ENCODE results near the gene NIPAL3.

NIPAL3 gene

GRCh38 chr1:24415334-24415909, at the start of gene NIPAL3:
TSS of gene NIPAL3 (plus strand) at chr1:24415802. CDS start at chr1:24419548, 3,746 bp downstream.
- peak; percentile 97 to 98 for DNase-seq

- no peak for DNase-seq
Measured at GRCh38 chr1:24366707-24367106, 48.9 kb upstream of the NIPAL3 start.

DNA sequence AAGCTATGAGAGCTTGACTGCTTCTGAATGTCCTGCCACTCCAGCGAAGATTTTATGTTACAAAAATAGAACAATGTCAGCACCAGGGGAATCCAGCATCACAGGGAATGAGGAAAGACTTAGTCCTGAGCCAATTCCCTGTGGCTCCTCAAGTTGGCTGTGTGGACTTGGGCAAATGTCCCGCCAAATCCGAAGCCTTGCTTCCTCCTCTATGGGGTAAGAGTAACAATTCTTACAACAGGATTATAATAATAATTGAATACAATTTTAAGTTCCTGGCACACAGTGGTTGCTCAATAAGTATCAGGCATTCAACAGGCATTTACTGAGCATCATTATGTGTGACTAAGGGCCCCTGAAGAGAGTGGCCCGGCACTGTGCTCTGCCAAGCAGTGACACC, 46.4 kb upstream of the NIPAL3 start:
- DNase-seq = no peak

DNA sequence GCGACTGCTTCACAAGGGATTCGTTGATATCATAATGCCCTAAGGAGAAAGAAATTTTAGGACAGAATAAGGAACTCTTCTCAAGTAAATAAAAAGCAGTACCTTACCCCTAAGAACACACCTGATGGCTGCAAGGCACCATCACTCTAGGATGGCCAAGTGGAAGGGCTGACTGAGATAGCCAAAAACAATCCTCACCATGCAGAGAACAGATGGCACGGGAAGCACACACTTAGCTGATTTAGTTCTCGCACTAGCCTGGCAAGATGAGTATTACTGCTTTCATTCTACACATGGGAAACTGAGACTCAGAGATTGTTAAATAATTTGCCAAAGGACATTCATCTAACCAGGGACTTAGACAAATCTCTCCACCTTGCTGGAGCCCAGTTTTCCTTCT, 45.8 kb upstream of the NIPAL3 start:
- DNase-seq = no peak

DNA sequence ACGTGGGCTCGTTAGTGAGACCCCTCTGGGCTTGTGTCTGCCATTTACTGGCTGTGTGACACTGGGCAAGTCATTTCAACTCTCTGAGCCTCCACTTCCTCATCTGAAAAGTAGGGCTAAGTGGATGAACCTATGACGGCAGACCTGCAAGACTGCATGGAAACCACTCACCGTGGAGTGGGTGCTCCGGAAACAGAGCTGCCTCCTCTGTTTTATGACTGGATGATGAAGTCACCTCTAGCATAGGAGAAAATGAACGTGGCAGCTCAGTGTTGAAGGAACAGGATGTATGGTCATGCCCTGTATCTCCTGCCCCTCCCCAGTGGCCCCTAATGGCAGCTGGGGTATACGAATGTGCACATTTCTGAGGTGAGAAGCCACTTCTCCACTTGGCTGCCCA, 42.6 kb upstream of the NIPAL3 start:
- no peak for DNase-seq

GRCh38 chr1:24373710-24374109, 41.9 kb upstream of the NIPAL3 start:
- no peak for DNase-seq

DNA sequence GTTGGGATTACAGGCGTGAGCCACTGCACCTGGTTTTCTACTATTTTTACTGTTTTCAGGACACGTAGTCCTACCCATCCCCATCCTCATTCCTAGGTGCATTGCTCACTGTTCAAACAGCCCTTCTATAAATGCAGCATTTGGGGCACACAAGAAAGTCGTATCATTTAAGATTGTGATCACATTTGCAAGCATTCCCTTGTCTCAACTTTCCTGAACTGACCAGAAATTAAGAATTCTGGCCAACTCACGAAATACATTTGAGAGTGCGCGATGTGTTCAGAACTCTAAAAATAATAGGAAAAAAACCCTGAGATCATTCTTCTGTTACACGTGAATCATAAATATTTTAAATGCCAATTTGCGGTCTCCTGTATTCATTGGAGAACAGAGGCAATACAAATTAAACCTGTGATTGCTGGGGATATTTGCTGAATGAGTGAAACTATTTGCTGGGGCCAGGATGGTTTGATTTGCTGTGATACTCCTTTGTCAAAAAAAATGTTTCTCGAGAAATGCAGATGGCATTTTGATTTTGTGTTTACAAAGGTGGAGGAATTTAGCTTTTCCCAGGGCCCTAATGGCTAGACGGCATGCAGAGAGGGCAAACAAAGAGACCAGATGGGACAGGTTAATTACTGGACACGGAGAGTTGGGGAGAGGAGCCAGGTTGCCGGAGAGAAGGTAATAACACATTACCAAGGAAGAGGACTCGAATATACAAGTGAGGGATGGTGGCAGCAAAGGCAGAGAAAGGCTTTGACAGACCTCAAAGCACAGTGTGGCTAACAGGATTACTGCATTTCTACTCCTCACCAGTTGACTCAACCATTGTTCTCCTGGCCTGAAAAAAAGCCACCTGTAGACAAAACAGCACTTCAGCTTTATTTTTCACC, 40.5 kb upstream of the NIPAL3 start:
- DNase-seq = peak in 1 of 2 experiments; percentile 6

- DNase-seq = no peak
Measured at GRCh38 chr1:24379733-24380315, 35.8 kb upstream of the NIPAL3 start.

DNA sequence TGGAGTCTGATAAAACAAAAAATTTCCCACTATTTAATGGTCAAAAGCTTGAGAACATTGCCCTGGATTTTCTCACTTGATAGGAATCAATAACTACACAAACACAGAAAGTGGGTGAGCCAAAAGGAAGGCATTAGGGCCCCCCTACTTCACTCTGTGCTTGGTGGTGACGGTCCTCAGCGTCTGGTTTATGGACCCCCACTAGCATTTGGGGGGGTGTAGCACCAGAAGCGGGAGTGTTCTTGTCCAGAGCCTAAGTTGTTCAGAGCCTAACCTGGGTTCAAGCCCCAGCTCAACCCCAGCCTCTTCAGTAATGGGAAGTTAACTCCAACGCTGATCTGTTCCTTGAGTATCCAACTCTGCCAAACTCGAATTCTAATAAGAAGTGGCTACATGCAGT, 35.1 kb upstream of the NIPAL3 start:
- DNase-seq = no peak

GRCh38 chr1:24381256-24381655, 34.3 kb upstream of the NIPAL3 start:
- DNase-seq = no peak

DNA sequence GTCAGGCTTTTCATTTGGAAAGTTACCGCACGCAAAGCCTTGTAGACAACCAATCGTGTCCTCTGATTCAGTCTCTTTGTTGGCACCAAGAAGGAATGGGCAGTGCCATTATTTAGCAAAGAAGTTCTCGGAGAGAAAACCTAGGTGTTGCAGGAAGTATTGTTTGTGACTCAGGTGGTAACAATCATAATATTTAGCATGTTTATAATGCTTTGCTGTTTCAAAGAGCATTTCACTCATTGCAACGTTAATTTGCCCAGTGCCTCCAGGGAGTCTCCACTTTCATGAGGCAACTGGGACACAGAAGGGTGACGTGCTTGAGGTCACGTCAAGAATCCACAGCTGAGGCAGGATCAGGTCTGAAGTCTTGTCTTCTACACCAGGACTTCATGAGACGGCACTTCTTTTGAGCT, 33.4 kb upstream of the NIPAL3 start:
- no peak for DNase-seq

DNA sequence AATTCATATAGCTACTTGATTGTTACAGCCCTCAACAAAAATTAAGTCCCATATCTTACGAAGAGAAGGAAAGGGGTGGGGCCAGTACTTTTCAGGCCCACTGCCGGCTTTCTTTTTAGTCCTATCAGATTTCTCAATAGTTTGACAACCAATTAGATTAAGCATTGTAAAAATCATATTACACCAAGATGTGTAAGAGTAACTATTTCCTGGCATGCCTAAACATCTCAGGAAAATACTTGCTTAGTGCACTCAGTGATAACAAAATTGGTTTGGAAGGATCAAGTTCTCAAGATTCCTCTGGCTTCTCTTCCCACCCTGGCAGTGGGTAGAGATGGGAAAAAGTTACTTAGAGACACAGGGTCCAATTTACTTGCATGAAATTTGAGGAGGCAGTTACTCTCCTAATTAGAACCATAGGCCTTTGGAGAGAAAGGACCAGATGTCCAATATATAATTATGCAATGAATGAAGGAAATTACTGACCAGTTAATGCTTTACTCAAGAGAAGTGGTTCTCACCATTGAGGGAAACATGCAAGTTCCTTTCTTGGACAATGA, 32.1 kb upstream of the NIPAL3 start:
- DNase-seq = no peak

GRCh38 chr1:24384251-24385090, 31.1 kb upstream of the NIPAL3 start:
- DNase-seq = peak; percentile 69 to 74

- DNase-seq = peak; percentile 54 to 58
Measured at GRCh38 chr1:24385160-24385940, 30.3 kb upstream of the NIPAL3 start.

- DNase-seq = no peak
Measured at GRCh38 chr1:24386241-24386640, 29.4 kb upstream of the NIPAL3 start.

- no peak for DNase-seq
Measured at GRCh38 chr1:24386931-24387330, 28.7 kb upstream of the NIPAL3 start.

DNA sequence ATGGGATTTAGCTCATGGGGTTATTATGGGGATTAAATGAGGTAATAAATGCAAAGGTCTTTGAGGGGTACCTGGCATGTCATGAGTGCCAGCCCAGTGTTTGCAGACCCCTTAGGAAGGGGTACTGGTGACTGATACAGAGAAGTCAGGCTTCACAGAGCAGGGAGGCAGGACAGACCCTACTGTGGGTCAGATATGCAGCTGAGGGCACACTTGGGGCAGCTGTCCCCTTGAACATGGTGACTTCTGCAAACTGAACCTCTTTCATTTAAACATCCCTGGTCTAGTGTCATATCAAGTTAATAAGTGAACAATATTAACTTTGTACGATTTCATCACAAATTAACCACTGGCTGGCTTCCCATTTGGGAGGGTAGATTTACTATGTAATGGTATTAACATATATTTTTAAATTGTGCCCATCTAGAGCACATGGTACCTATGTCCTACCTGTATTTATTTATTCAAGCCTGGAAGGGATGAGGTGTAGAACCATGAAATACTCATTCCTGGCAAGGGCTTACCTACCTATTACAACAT, 27.9 kb upstream of the NIPAL3 start:
- DNase-seq = no peak

DNA sequence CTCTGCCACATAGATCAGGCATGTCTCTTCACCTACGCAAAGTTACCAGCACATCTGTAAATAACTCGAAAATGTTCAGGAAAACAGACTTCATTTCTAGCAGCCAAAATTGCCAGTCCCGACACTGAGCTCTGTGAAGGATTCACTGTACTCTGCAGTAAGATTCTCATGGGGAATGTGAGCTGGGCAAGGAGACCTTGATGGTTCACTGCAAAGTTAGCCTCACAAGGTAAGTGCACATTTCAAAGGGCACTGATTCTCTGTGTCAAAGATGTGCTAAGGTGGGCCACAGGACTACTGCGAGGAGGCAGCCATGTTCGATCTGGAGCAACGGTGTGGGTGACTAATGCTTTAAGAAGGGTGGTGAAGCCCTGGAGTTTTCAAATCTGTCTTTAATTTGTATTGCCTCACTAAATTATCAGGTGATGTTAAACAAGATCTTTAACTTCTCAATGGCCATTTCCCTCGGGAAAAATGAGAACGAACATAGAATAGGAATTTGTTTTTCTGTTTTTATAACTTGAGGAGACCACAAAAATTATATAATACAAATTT, 27.2 kb upstream of the NIPAL3 start:
- no peak for DNase-seq

GRCh38 chr1:24389231-24389678, 26.3 kb upstream of the NIPAL3 start:
- no peak for DNase-seq

DNA sequence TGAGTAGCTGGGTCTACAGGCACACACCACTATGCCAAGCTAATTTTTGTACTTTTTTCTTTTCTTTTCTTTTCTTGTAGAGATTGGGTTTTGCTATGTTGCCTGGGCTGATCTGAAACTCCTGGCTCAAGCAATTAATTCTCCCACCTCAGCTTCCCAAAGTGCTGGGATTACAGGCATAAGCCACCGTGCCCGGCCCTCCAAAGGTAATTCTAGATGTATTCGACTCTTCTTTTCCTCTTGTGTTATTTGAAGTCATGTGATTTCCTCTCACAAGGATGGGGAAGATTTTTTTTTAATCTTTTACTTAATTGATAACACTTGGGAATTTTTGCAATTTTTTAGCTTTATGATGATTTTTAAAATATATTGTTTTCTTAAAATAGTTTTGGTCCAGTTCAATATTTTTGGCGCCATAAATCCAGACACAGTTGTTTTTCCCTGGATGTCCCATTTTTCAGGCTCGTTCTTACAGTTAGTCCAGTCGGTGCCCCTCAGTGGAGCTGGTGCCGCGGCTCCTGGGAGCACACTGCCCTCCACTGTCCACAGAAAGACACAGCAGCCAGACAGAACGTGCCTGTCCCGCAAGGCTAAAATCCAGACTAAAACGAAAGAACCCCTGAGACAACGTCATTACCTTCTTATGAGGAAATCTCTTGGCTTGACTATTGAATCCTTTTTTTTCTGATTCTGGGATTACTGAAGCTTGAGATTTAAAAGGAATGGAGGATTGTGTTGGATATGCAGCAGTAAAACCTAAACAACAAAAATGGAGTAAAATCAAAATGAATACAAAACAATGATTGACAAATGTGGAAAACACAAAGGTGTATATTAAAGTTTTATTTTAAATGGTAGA, 24.4 kb upstream of the NIPAL3 start:
- DNase-seq = peak; percentile 78 to 79

Measured in activated T-cell treated with anti-CD3 and anti-CD28 coated beads, Interleukin-2, amount 50 U/mL, for 48 hours (primary cell).